GM21825 (cell line): ENCODE data around the gene KCNG2.
"Not testable (repeated sequence)": the region's sequence is repeated elsewhere in the genome, so short reads cannot be mapped to it uniquely, and the experiment has no call there.

ENCODE experiments used
- ATAC-seq: cut with Tn5 transposase; IDR thresholded peaks from one replicate; pipeline ENCODE4 v1.9.1; 2021; ENCODE audit warnings: mild to moderate bottlenecking, moderate library complexity; ENCODE audit not compliant: unreplicated experiment

KCNG2 gene

GRCh38 chr18:79866889-79867574 is 69.3 kb downstream of the KCNG2 start:
- no peak for ATAC-seq

- no peak for ATAC-seq
Observed at GRCh38 chr18:79867666-79868065, 69.9 kb downstream of the KCNG2 start.

GRCh38 chr18:79868168-79868784 is 70.5 kb downstream of the KCNG2 start:
- no peak for ATAC-seq

GRCh38 chr18:79868811-79869541 is 71.2 kb downstream of the KCNG2 start:
- ATAC-seq: no peak

GRCh38 chr18:79869591-79870300 is 72.0 kb downstream of the KCNG2 start:
- ATAC-seq: no peak

DNA sequence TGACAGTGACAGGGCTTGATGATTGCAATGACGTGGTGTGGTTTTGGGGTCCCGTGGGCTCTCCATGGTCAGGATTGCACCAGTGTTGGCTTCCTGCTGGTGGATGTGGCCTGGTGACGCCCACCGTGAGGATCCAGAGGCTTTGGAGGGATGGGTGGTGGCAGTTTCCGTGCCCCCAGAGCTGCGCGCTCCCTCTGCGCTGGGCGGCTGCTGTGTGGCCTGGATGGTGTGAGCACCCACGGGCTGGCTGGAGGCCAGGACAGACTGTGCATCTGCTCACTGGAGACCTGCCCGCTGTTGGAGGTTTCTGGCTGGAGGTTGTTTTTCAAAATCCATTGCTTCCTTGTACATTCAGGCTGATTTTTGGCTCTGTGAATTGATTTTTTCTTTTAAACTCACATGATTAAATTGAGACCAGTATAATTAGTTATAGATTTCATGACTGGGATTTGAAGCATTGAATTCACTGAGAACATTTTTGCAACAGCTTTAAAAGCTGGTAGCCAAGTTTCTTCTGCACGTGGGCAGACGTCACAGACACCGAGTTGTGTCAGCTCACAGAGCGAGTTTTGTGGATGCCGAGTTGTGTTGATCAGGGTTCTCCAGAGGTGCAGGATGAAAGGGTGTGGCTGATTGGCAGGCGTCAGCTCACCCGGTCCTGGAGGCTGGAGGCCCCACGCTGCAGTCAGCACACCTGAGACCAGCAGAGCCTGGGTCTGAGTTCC is 72.7 kb downstream of the KCNG2 start:
- ATAC-seq: no peak

DNA sequence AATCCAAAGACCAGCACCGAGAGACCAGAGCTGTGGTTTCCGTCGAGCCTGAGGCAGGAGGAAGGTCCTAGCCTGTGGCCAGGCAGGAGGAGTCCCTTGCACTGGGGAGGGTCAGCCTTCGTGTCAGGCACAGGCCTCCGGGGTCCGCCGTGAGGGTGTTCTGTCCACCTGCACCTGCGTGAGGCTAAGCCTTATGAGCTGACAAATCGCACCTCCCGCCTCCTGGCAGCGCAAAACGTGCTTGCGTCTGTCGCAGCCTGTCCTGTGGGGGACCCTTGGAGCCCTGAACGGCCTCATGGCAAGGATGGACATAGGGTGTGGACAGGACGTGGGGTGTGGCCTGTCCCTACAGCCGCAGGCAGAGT is 73.3 kb downstream of the KCNG2 start:
- ATAC-seq: no peak

- no peak for ATAC-seq
Observed at GRCh38 chr18:79871481-79872091, 73.8 kb downstream of the KCNG2 start.

DNA sequence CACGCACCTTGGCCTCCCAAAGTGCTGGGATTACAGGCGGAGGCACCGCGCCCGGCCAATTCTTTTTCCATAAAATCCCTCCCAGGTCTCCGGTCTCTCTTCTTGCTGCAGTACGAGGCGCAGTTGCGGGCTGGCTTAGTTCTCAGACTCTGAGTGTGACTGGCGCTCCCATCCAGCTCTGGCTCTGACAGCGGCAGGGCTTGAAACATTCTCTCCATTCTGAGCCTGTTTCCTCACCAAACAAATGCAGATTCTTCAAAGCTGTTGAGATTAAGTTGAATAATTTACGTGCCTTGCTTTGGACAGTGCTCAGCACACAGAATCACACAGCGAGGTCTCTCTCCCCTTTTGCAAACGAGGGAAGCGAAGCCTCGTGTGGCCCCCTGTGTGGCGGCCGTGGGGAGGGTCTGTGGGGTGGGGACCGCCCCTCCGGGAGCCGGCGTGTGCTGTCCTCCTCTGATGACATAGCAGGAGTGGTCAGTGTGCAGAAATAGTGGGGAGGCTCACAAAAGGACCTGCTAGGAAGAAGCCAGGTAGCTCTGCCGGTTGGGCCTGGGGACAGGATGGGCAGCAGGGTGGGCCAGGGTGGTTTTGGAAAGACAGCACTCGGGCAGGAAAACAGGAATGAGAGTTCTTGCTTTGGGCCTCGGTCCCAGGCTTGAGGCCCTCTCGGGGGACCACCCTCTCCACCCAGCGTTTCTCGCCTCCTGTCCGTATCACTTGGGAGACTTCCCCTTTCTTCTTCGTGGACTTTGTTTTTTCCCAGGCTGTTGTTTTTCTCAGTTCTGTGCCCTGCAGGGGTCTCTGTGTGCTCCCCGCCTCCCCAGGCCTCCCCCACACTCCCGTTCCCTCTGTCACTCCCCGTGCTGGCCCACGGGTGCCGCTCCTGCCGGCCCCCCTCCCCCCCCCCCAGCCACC is 75.0 kb downstream of the KCNG2 start:
- ATAC-seq: no peak

GRCh38 chr18:79873449-79874110 is 75.8 kb downstream of the KCNG2 start:
- no peak for ATAC-seq

- no peak for ATAC-seq
Observed at GRCh38 chr18:79874553-79875530, 77.1 kb downstream of the KCNG2 start.

DNA sequence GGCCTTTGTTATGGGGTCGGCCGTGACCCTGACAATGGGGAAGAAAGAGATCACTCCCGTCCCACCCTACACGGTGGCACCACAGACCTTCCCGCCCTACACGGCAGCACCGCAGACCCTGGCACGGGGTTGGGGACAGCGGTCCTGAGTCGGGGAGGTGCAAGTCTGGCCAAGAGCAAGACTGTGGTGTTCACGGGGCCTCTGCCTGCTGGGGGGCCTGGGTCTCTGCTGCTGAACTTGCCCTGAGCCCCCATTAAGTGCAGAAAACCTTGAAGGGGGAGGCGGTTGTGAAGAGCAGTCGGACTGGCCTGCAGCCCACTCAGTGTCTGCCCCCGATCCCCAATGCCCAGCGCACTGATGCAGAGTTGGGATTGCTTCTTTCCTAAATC is 77.8 kb downstream of the KCNG2 start:
- no peak for ATAC-seq

- ATAC-seq: no peak
Observed at GRCh38 chr18:79875931-79876461, 78.3 kb downstream of the KCNG2 start.

DNA sequence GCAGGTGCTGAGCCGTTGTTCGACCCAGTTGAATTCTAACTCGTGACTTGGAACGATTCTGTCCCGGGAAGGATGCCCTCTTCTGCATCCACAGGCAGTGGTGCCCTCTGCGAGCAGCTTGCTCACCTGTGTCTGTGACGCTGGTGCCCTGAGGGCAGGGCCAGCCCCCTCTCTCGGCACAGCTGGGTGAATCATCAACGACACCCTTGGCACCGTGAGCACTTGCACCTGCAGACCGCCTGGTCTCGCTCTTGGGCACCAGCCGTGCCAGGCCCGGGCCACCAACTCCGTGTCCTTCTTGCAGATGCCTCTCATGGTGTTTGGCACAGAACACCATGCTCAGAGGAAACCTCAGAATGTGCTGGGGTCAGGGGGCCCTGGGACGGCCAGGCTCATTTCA is 78.8 kb downstream of the KCNG2 start:
- ATAC-seq: no peak

DNA sequence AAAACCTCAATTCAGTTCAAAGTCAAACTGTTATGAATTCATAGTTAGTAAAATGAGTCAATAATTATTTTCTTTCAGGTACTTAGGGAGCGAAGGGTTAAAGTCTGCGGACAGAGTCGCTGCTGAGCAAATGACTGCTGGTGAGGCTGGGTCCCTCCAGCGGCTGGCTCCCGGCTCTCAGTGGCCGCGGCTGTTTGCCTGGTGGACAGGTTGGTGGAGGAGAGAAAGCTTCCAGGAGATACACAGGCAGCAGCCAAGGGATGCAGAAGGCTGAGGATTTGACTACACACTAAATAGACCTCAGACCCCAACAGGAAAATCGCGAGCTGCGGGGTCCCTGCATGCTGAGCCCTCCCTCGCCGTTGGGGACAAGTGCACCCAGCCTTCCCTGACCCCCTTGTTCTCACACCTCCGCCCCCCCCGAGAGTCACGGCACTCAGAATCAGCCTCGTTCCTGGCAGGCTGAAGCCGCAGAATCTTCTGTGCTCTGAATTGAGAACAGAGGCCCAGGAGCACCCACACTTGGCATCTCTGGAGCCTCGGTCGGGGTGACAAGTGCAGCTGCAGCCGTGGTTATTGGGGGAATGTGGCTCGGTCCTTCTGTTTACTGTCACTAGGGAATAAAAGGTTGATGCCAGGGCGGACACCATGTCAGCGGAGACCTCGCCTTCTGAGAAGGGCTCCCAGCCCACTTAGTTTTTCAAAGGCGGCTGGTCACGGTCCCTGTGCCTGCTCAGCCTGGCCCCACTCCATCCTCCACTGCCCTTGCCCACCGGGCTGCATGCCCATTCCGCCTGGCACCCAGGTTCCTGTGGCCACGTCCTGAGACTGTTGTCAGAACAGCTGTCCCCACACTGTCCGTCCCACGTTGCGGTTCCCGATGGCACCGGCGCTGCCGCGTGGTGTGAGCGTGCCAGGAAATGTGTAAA is 79.7 kb downstream of the KCNG2 start:
- no peak for ATAC-seq

- ATAC-seq: not testable (repeated sequence)
Observed at GRCh38 chr18:79878246-79878645, 80.5 kb downstream of the KCNG2 start.
